Prostate gland (tissue), 2 donors: ENCODE measurements around the gene TBC1D21. TPM values are rescaled to one million over a fixed set of nuclear protein-coding genes. Genes with fewer than 3 reads are reported as not detected.

Experiments
- DNase-seq: peaks from one replicate; pipeline ENCODE4 v3.0.0-alpha.2; 2019; ENCODE audit warnings: low spot score
- H3K27ac ChIP-seq, 2 donors: fragments of 200-600 bp; sonication (generic); 2 replicates each; pipeline ENCODE4 v1.5.1; 2017 to 2019
- H3K27me3 ChIP-seq: fragments of 200-600 bp; sonication (generic); replicated peaks from 2 replicates; pipeline ENCODE4 v1.5.1; 2019; ENCODE audit not compliant: insufficient read depth
- H3K36me3 ChIP-seq, 2 donors: fragments of 200-600 bp; sonication (generic); 1 replicate in 1 of 2; 2 replicates in 1 of 2; pipeline versions ENCODE4 v1.5.1 to v1.8.1; 2017 to 2019
- H3K4me1 ChIP-seq: fragments of 200-600 bp; sonication (generic); replicated peaks from 2 replicates; pipeline ENCODE4 v1.5.1; 2019
- H3K4me3 ChIP-seq, 2 donors: fragments of 200-600 bp; sonication (generic); 2 replicates each; pipeline ENCODE4 v1.5.1; 2017 to 2019
- H3K9me3 ChIP-seq: fragments of 200-600 bp; sonication (generic); 2 replicates; pipeline ENCODE4 v1.5.1; 2017
- POLR2A ChIP-seq: fragments of 450-650 bp; IDR thresholded peaks from one replicate; pipeline ENCODE4 v1.6.1; 2016; ENCODE audit warnings: antibody characterized with exemption, mild to moderate bottlenecking
- POLR2AphosphoS5 ChIP-seq: sonication (generic); formaldehyde crosslinking; IDR thresholded peaks from one replicate; pipeline ENCODE4 v1.6.1; 2017; ENCODE audit warnings: antibody characterized with exemption
- WGBS: methylation state at CpG from one replicate; pipeline ENCODE4 v1.1.5; 2018; 5-methylcytosine and 5-hydroxymethylcytosine counted together
- intact Hi-C: fragments of 100-400 bp; cut with DNase I; formaldehyde crosslinking; loops from one replicate; pipeline ENCODE4 v1.14.2; 2022
- total RNA-seq, 2 donors: library from RNA; depleted of rRNA; stranded (reverse); fragments of >200 nt; gene quantifications; one replicate each; pipeline ENCODE4 v1.1.0, GENCODE V29; 2016
- TF ChIP-seq, protein P1 (sequence below), 4 experiments: fragments of 200-600 bp in 2 of 4; fragments of 450-650 bp in 2 of 4; sonication (generic) in 2 of 4; IDR thresholded peaks; 1 replicate in 3 of 4; 2 replicates in 1 of 4; pipeline ENCODE4 v1.5.1; 2016 to 2019; ENCODE audit warnings: antibody characterized with exemption in 4 of 4, mild to moderate bottlenecking in 2 of 4, moderate library complexity in 2 of 4

Gene TBC1D21
- total RNA-seq, 2 donors from 2014 or later = 1.4 TPM; not detected in 1

DNA sequence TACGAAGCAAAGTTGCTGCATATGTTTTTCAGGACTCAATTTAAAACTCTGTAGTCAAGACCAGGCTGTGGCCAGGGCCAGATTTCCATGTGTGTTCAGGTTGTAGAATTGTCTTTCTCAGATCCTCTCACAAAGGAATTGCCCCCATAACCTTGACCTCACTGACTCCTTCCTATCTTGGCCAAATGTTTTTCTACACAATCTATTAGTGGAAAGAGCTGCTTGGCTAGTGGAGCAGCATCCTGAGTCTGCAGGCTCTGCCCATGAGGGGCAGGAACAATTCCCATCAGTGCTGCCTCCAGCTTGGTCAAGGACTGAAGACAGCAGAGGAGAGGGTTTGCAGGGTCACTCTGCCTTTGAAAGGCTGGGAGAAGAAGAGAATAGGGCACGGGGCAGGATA, 6.9 kb upstream of the TBC1D21 start:
- Histone ChIP-seq H3K4me3 (no peak overlapping the region), H3K27me3 (no peaks in the 10 kb centered on the region), H3K36me3 (no peaks in the 10 kb centered on the region), H3K4me1 (no peaks in the 10 kb centered on the region), H3K27ac (no peak overlapping the region), H3K9me3 (no peaks in the 10 kb centered on the region)
- DNase-seq = no peak
- intact Hi-C loops = no loop called here
- WGBS = 49% methylated on average over 2 of the region's 2 CpGs
- no peak for TF ChIP-seq POLR2A
- TF ChIP-seq, protein P1, sequence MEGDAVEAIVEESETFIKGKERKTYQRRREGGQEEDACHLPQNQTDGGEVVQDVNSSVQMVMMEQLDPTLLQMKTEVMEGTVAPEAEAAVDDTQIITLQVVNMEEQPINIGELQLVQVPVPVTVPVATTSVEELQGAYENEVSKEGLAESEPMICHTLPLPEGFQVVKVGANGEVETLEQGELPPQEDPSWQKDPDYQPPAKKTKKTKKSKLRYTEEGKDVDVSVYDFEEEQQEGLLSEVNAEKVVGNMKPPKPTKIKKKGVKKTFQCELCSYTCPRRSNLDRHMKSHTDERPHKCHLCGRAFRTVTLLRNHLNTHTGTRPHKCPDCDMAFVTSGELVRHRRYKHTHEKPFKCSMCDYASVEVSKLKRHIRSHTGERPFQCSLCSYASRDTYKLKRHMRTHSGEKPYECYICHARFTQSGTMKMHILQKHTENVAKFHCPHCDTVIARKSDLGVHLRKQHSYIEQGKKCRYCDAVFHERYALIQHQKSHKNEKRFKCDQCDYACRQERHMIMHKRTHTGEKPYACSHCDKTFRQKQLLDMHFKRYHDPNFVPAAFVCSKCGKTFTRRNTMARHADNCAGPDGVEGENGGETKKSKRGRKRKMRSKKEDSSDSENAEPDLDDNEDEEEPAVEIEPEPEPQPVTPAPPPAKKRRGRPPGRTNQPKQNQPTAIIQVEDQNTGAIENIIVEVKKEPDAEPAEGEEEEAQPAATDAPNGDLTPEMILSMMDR (IDR thresholded peaks at IDR 0.05) = no peak
- TF ChIP-seq POLR2AphosphoS5 = no peak

DNA sequence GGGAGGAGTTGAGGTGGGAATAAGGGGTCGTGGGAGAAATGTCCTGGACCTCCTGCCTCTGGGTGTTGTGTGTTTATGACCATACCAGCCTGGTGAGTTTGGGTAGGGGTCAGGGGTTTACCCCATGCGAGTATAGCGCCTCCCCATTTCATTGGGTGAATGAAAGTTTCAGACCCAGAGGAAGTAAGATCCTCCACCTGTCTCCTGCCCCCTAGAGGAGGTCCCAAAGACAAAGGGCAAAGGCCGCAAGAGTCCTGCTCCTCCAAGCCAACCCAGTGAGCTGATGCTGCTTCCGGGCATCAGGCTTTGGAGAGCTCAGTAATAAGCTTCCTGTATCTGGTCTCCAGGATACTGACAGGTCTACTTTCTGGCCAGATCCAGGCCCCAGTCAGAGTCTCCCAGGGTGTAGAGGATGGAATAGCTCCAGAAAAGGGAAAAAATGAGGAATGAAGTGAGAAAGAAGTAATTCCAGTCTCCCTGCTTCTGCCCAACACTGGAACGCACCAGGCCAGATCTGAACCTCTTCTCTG, 6.4 kb upstream of the TBC1D21 start:
- no peak for DNase-seq
- TF ChIP-seq, protein P1 (IDR thresholded peaks at IDR 0.05) = no peak
- TF ChIP-seq POLR2A (no peak), POLR2AphosphoS5 (no peak)
- Histone ChIP-seq H3K27ac (no peak overlapping the region), H3K36me3 (no peaks in the 10 kb centered on the region), H3K4me3 (no peak overlapping the region), H3K27me3 (no peaks in the 10 kb centered on the region), H3K9me3 (no peaks in the 10 kb centered on the region), H3K4me1 (no peaks in the 10 kb centered on the region)
- 39% methylated on average over 6 of the region's 6 CpGs for WGBS
- intact Hi-C loops = no loop called here

DNA sequence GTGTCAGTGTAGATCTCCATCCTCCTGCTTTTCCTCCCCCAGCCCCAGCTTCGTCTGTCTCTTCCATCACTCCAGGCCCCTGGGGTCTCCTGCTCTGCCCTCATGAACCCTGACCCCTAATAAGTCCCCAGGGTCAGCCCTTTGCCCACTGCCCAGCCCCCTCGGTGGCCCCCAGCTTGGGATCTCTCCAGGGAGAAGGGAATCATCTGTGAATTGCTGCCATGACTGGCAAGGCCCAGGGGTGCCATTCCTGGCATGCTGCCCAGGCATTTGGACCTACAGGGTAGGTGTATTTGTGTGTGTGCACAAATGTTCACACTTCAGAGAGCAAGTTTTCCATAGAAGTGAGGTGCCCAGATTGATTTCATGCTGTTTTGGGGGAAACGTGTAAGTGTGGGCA, 5.9 kb upstream of the TBC1D21 start:
- no peaks in the 10 kb centered on the region for H3K9me3 ChIP-seq
- no peak overlapping the region for H3K27ac ChIP-seq
- H3K27me3 ChIP-seq = no peaks in the 10 kb centered on the region
- H3K4me3 ChIP-seq = no peak overlapping the region
- TF ChIP-seq, protein P1 (IDR thresholded peaks at IDR 0.05) = no peak
- TF ChIP-seq POLR2A (no peak), POLR2AphosphoS5 (no peak)
- intact Hi-C loops = no loop called here
- H3K36me3 ChIP-seq = no peaks in the 10 kb centered on the region
- WGBS = 51% methylated on average over 3 of the region's 3 CpGs
- DNase-seq = no peak
- no peaks in the 10 kb centered on the region for H3K4me1 ChIP-seq

DNA sequence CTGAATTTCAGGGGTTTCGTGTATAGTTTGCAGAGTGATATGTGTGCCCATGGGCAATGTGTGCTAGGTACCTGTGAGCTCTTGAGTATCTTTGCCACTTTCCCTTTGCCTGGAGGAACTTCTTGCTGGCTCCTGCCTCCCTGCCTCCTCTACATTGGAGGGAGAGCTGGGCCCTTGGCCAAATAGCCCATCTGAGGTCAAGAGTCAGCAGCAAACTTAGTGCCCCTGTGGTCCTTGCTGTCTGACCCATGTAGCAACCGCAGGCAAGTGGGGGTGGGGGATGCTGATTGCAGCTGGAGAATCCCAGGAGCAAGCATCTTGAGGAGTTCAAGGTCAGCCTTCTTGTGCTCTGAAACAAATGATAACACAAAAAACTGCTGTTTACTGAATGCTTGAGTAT, 5.4 kb upstream of the TBC1D21 start:
- WGBS = 83% methylated on average over 2 of the region's 2 CpGs
- H3K27ac ChIP-seq = no peak overlapping the region
- DNase-seq = no peak

More for the DNA sequence above, 5.4 kb upstream of the TBC1D21 start:
- intact Hi-C loops = no loop called here
- no peak overlapping the region for H3K4me3 ChIP-seq
- no peaks in the 10 kb centered on the region for H3K36me3 ChIP-seq
- TF ChIP-seq POLR2A (no peak), POLR2AphosphoS5 (no peak)
- TF ChIP-seq, protein P1 (IDR thresholded peaks at IDR 0.05) = no peak
- H3K27me3 ChIP-seq = no peaks in the 10 kb centered on the region
- H3K9me3 ChIP-seq = no peaks in the 10 kb centered on the region
- H3K4me1 ChIP-seq = no peaks in the 10 kb centered on the region
